OCI-LY7 (cell line): ENCODE measurements around the gene FAM20B. TPM values are rescaled to one million over a fixed set of nuclear protein-coding genes. Genes with fewer than 3 reads are reported as not detected.
"Not testable (repeated sequence)": the region's sequence is repeated elsewhere in the genome, so short reads cannot be mapped to it uniquely, and the experiment has no call there.

ENCODE experiments used
- BruUV-seq: library from RNA; stranded (reverse); fragments of 400-500 nt; replicated peaks from 2 replicates; lab custom pipeline; 2021; lab: Mats Ljungman, UMichigan
- CTCF ChIA-PET: fragments of 300-600 bp; sonication (Branson Sonifier 250); formaldehyde crosslinking; loops from one replicate; lab custom pipeline; 2022; ENCODE audit warnings: antibody characterized with exemption; ENCODE audit not compliant: unreplicated experiment; lab: Charles Lee
- POLR2A ChIA-PET: fragments of 300-600 bp; sonication (Branson Sonifier 250); formaldehyde crosslinking; loops from one replicate; lab custom pipeline; 2022; ENCODE audit warnings: antibody characterized with exemption; lab: Charles Lee
- DNase-seq: peaks from one replicate; pipeline ENCODE4 v3.0.0-alpha.2; 2015; ENCODE audit warnings: low spot score
- H2AFZ ChIP-seq: fragments of 200-600 bp; sonication (generic), shearing (Covaris generic); 2 replicates; pipeline ENCODE4 v1.6.1; 2014; ENCODE audit warnings: mild to moderate bottlenecking, antibody characterized with exemption, low read length, moderate library complexity
- H3K27ac ChIP-seq: fragments of 200-600 bp; sonication (generic); 2 replicates; pipeline ENCODE4 v1.5.1; 2014; ENCODE audit warnings: mixed run types, low read depth, mild to moderate bottlenecking, moderate library complexity, low read length, inconsistent platforms; ENCODE audit not compliant: poor library complexity, severe bottlenecking
- H3K36me3 ChIP-seq: fragments of 200-600 bp; sonication (generic); 2 replicates; pipeline ENCODE4 v1.6.1; 2014; ENCODE audit warnings: mild to moderate bottlenecking, antibody characterized with exemption, low read length, moderate library complexity, mixed read lengths; ENCODE audit not compliant: insufficient read depth
- H3K4me1 ChIP-seq: fragments of 200-600 bp; sonication (generic); 2 replicates; pipeline ENCODE4 v1.5.1; 2014; ENCODE audit warnings: mild to moderate bottlenecking, low read length; ENCODE audit not compliant: insufficient read depth, poor library complexity, severe bottlenecking
- H3K4me2 ChIP-seq: fragments of 200-600 bp; sonication (generic); 2 replicates; pipeline ENCODE4 v1.6.1; 2014; ENCODE audit warnings: mild to moderate bottlenecking, low read length
- H3K4me3 ChIP-seq: fragments of 200-600 bp; sonication (generic); 2 replicates; pipeline ENCODE4 v1.5.1; 2014; ENCODE audit warnings: mild to moderate bottlenecking, low read depth, low read length; ENCODE audit not compliant: poor library complexity, severe bottlenecking
- H3K79me2 ChIP-seq: fragments of 200-600 bp; sonication (generic); 2 replicates; pipeline ENCODE4 v1.6.1; 2016; ENCODE audit warnings: low read depth, mild to moderate bottlenecking, low read length, moderate library complexity, mixed read lengths; ENCODE audit not compliant: insufficient read depth
- H3K9me2 ChIP-seq: fragments of 200-600 bp; sonication (generic); 2 replicates; pipeline ENCODE4 v1.6.1; 2016; ENCODE audit warnings: mild to moderate bottlenecking, low read length, mixed read lengths; ENCODE audit not compliant: insufficient read depth
- H3K9me3 ChIP-seq: fragments of 200-600 bp; sonication (generic); 2 replicates; pipeline ENCODE4 v1.6.1; 2014; ENCODE audit warnings: mild to moderate bottlenecking, mixed run types, low read length, mixed read lengths
- H4K20me1 ChIP-seq: fragments of 200-600 bp; sonication (generic); 2 replicates; pipeline ENCODE4 v1.6.1; 2014; ENCODE audit warnings: mild to moderate bottlenecking, antibody characterized with exemption, low read length, moderate library complexity, mixed read lengths; ENCODE audit not compliant: insufficient read depth
- CTCF ChIP-seq: fragments of 200-600 bp; sonication (generic); conservative IDR thresholded peaks from 2 replicates; pipeline ENCODE4 v1.5.1; 2014; ENCODE audit warnings: mild to moderate bottlenecking, antibody characterized with exemption, low read length, moderate library complexity, mixed read lengths
- EZH2phosphoT487 ChIP-seq: fragments of 200-600 bp; sonication (generic); IDR thresholded peaks from 2 replicates; pipeline ENCODE4 v1.6.1; 2018; ENCODE audit warnings: low read depth, borderline replicate concordance, mild to moderate bottlenecking, mixed run types, antibody characterized with exemption, low read length, moderate library complexity, mixed read lengths
- intact Hi-C: fragments of 100-400 bp; cut with micrococcal nuclease; formaldehyde crosslinking; loops from one replicate; pipeline ENCODE4 v1.10.0; 2022; ENCODE audit not compliant: unreplicated experiment
- total RNA-seq, 2 experiments: library from RNA; depleted of rRNA in 1 of 2; stranded (reverse); fragments of >200 nt in 1 of 2; shearing (Covaris generic) in 1 of 2; gene quantifications; 2 replicates each; pipeline ENCODE4 v1.2.3, GENCODE V29; 2014 to 2022

FAM20B gene
- total RNA-seq, 2 experiments from 2014 or later = 17.1 to 36.5 TPM

GRCh38 chr1:179001451-179001850 is 24.2 kb upstream of the FAM20B start:
- DNase-seq = no peak
- peak overlapping the region; percentile 94; the same call in 1 of the 2 replicates for H2AFZ ChIP-seq
- H3K79me2 ChIP-seq = no peaks in the 10 kb centered on the region
- TF ChIP-seq EZH2phosphoT487 = no peak
- TF ChIP-seq CTCF = no peak
- H3K4me3 ChIP-seq = no peak overlapping the region
- intact Hi-C loops = loop anchor here (10.0 kb wide), 1 partner anchor 697 kb away; no protein-coding TSS in a partner anchor
- no peaks in the 10 kb centered on the region for H3K9me3 ChIP-seq
- ChIA-PET CTCF (interaction anchor here (1.4 to 2.8 kb wide), 2 partner anchors 469 to 501 kb away, joined by 6 to 34 read pairs; no protein-coding TSS in a partner anchor), POLR2A (interaction anchor here (1.2 kb wide), 1 partner anchor 396 kb away, joined by 3 read pairs; no protein-coding TSS in a partner anchor)
- no TSS peak for BruUV-seq
- no peak overlapping the region for H3K27ac ChIP-seq
- no peaks in the 10 kb centered on the region for H3K9me2 ChIP-seq
- no peaks in the 10 kb centered on the region for H3K36me3 ChIP-seq
- H3K4me1 ChIP-seq = peaks cover 25% of the 10 kb centered on the region
- H3K4me2 ChIP-seq = no peak overlapping the region
- no peaks in the 10 kb centered on the region for H4K20me1 ChIP-seq

- not testable (repeated sequence) for H3K36me3 ChIP-seq, BruUV-seq, H3K9me2 ChIP-seq, H3K27ac ChIP-seq, H3K4me3 ChIP-seq, H4K20me1 ChIP-seq, DNase-seq, H3K9me3 ChIP-seq, H3K79me2 ChIP-seq
- peak overlapping the region; percentile 94 for H2AFZ ChIP-seq
- ChIA-PET CTCF (interaction anchor here (0.6 to 2.9 kb wide), 12 partner anchors 16 to 1938 kb away, joined by 3 to 53 read pairs (median 4); no protein-coding TSS in a partner anchor), POLR2A (interaction anchor here (0.6 to 2.5 kb wide), 11 partner anchors 24 to 476 kb away, joined by 3 to 18 read pairs (median 3); no protein-coding TSS in a partner anchor)
- H3K4me1 ChIP-seq = peaks cover 25% of the 10 kb centered on the region
- intact Hi-C loops = loop anchor here (1.0 to 10.0 kb wide), 5 partner anchors 67 to 697 kb away; no protein-coding TSS in a partner anchor
- peak overlapping the region; percentile 38 for H3K4me2 ChIP-seq
These were observed 23.6 kb upstream of the FAM20B start for GRCh38 chr1:179002064-179002463.

- H4K20me1 ChIP-seq = no peaks in the 10 kb centered on the region
- peaks cover 25% of the 10 kb centered on the region for H3K4me1 ChIP-seq
- peak overlapping the region; percentile 9 for H3K27ac ChIP-seq
- peak overlapping the region; percentile 38 for H3K4me2 ChIP-seq
- peak; percentile 90 for DNase-seq
- H3K79me2 ChIP-seq = no peaks in the 10 kb centered on the region
- H3K36me3 ChIP-seq = no peaks in the 10 kb centered on the region
- no peak overlapping the region for H3K4me3 ChIP-seq
- no peaks in the 10 kb centered on the region for H3K9me2 ChIP-seq
- H3K9me3 ChIP-seq = no peaks in the 10 kb centered on the region
- intact Hi-C loops = loop anchor here (1.0 to 10.0 kb wide), 5 partner anchors 67 to 698 kb away; no protein-coding TSS in a partner anchor
- H2AFZ ChIP-seq = peak overlapping the region; percentile 94
- ChIA-PET CTCF (interaction anchor here (0.6 to 2.9 kb wide), 20 partner anchors 11 to 1939 kb away, joined by 3 to 53 read pairs (median 4); no protein-coding TSS in a partner anchor), POLR2A (interaction anchor here (0.6 to 2.7 kb wide), 28 partner anchors 12 to 691 kb away, joined by 3 to 18 read pairs (median 3); no protein-coding TSS in a partner anchor)
- BruUV-seq = no TSS peak
- TF ChIP-seq CTCF = peak; percentile 97
- no peak for TF ChIP-seq EZH2phosphoT487
These were observed 22.9 kb upstream of the FAM20B start for GRCh38 chr1:179002552-179003345.
